Endothelial cell of umbilical vein (primary cell): ENCODE data around the gene ANAPC2. TPM values are rescaled to one million over a fixed set of nuclear protein-coding genes. Genes with fewer than 3 reads are reported as not detected.

Experiments
- BruUV-seq: library from RNA; stranded (reverse); fragments of 400-500 nt; replicated peaks from 2 replicates; lab custom pipeline; 2021; lab: Mats Ljungman, UMichigan
- CTCF ChIA-PET: fragments of 300-600, 350-600 bp; sonication (Branson Sonifier 250); formaldehyde crosslinking; loops from one replicate; lab custom pipeline; 2021; ENCODE audit warnings: antibody characterized with exemption, inconsistent platforms; lab: Charles Lee
- POLR2A ChIA-PET: fragments of 300-600, 350-600 bp; sonication (Branson Sonifier 250); formaldehyde crosslinking; loops from one replicate; lab custom pipeline; 2021; ENCODE audit warnings: antibody characterized with exemption, inconsistent platforms; lab: Charles Lee
- DNase-seq: peaks from one replicate; pipeline ENCODE4 v3.0.0-alpha.2; 2011; ENCODE audit warnings: low read depth, low spot score
- FAIRE-seq: peaks from 2 replicates; lab custom pipeline; 2011; peaks lifted over from hg19 to GRCh38; lab: Jason Lieb, UNC
- H2AFZ ChIP-seq: 2 replicates; pipeline ENCODE4 v1.6.0; 2012; ENCODE audit warnings: low read depth, low read length, control low read depth, inconsistent platforms
- H3K27ac ChIP-seq: 2 replicates; pipeline ENCODE4 v1.5.1; 2011; ENCODE audit warnings: low read depth, mild to moderate bottlenecking, control low read depth, low read length, moderate library complexity; ENCODE audit not compliant: insufficient read depth
- H3K27me3 ChIP-seq, 2 experiments: 2 replicates each; pipeline versions ENCODE4 v1.6.0 to v1.6.1; 2011; ENCODE audit warnings: low read length in 2 of 2, mixed read lengths in 1 of 2; ENCODE audit not compliant: control insufficient read depth in 2 of 2, insufficient read depth in 2 of 2
- H3K36me3 ChIP-seq, 2 experiments: 2 replicates in 1 of 2; 3 replicates in 1 of 2; pipeline ENCODE4 v1.5.1; 2011; ENCODE audit warnings: low read length in 2 of 2, mild to moderate bottlenecking in 1 of 2, moderate library complexity in 1 of 2; ENCODE audit not compliant: control insufficient read depth in 2 of 2, insufficient read depth in 2 of 2; ENCODE audit errors: extremely low read depth in 1 of 2
- H3K4me1 ChIP-seq: 3 replicates; pipeline ENCODE4 v1.5.1; 2011; ENCODE audit warnings: mild to moderate bottlenecking, low read length; ENCODE audit not compliant: control insufficient read depth, insufficient read depth; ENCODE audit errors: extremely low read depth
- H3K4me2 ChIP-seq: 2 replicates; pipeline ENCODE4 v1.6.1; 2011; ENCODE audit warnings: low read length, control low read depth, mixed read lengths; ENCODE audit not compliant: insufficient read depth
- H3K4me3 ChIP-seq, 3 experiments: fragments of 200-600 bp in 1 of 3; sonication (generic), shearing (Covaris generic) in 1 of 3; replicated peaks in 1 of 3; 2 replicates each; pipeline ENCODE4 v1.5.1; 2011 to 2016; ENCODE audit warnings: control low read depth in 3 of 3, low read length in 3 of 3, mild to moderate bottlenecking in 2 of 3, inconsistent platforms in 1 of 3, low read depth in 1 of 3, moderate library complexity in 1 of 3; ENCODE audit not compliant: insufficient read depth in 1 of 3
- H3K79me2 ChIP-seq: 2 replicates; pipeline ENCODE4 v1.6.0; 2012; ENCODE audit warnings: low read length, inconsistent platforms; ENCODE audit not compliant: control insufficient read depth, insufficient read depth
- H3K9ac ChIP-seq: replicated peaks from 2 replicates; pipeline ENCODE3; 2011; ENCODE audit warnings: low read length, control low read depth; ENCODE audit not compliant: insufficient read depth; ENCODE audit errors: extremely low read depth
- H3K9me1 ChIP-seq: replicated peaks from 3 replicates; pipeline ENCODE4 v1.6.0; 2011; ENCODE audit warnings: mild to moderate bottlenecking, low read length; ENCODE audit not compliant: control insufficient read depth, insufficient read depth; ENCODE audit errors: extremely low read depth
- H3K9me3 ChIP-seq: replicated peaks from 2 replicates; pipeline ENCODE4 v1.5.1; 2012; ENCODE audit warnings: low read length, inconsistent platforms; ENCODE audit not compliant: control insufficient read depth, insufficient read depth
- H4K20me1 ChIP-seq: replicated peaks from 2 replicates; pipeline ENCODE3; 2011; ENCODE audit warnings: mild to moderate bottlenecking, low read length; ENCODE audit not compliant: control insufficient read depth, insufficient read depth; ENCODE audit errors: extremely low read depth
- EZH2 ChIP-seq: IDR thresholded peaks from 2 replicates; pipeline ENCODE4 v1.6.1; 2012; ENCODE audit warnings: borderline replicate concordance, low read depth, mild to moderate bottlenecking, moderate library complexity, low read length, inconsistent platforms; ENCODE audit not compliant: severe bottlenecking
- FOS ChIP-seq: IDR thresholded peaks from 2 replicates; pipeline ENCODE4 v1.6.1; 2011; ENCODE audit warnings: mild to moderate bottlenecking, low read length, moderate library complexity, borderline replicate concordance; ENCODE audit not compliant: insufficient read depth
- JUN ChIP-seq: IDR thresholded peaks from 2 replicates; pipeline ENCODE4 v1.6.1; 2011; ENCODE audit warnings: borderline replicate concordance, low read depth; ENCODE audit not compliant: insufficient read length, insufficient read depth
- MYC ChIP-seq: IDR thresholded peaks from one replicate; pipeline ENCODE4 v1.6.1; 2011; ENCODE audit warnings: mild to moderate bottlenecking, low read depth, low read length
- POLR2A ChIP-seq: IDR thresholded peaks from 2 replicates; pipeline ENCODE4 v1.6.1; 2012; ENCODE audit warnings: low read depth, mild to moderate bottlenecking, control low read depth, low read length
- POLR2AphosphoS5 ChIP-seq: IDR thresholded peaks from 2 replicates; pipeline ENCODE4 v1.6.1; 2012; ENCODE audit warnings: low read depth, mild to moderate bottlenecking, control low read depth, low read length, moderate library complexity; ENCODE audit not compliant: insufficient read depth
- dilution Hi-C: fragments of 300-500 bp; cut with MboI; formaldehyde crosslinking; loops from one replicate; pipeline ENCODE4 v1.15.0; 2019; ENCODE audit warnings: low sequenced_read_pairs; ENCODE audit not compliant: extremely low pct_ligation_motif_present
- intact Hi-C: fragments of 100-400 bp; cut with micrococcal nuclease; formaldehyde crosslinking; loops from one replicate; pipeline ENCODE4 v1.10.0; 2022
- polyA plus RNA-seq, 4 experiments: library from polyadenylated mRNA; depleted of rRNA in 3 of 4; stranded (reverse) in 3 of 4; unstranded in 1 of 4; fragments of >200 nt; gene quantifications; 2 replicates each; pipeline versions ENCODE4 v1.2.1 to v1.2.3, GENCODE V29; 2011 to 2012; ENCODE audit warnings: missing spikeins in 1 of 4
- total RNA-seq: library from RNA; stranded (reverse); gene quantifications from 2 replicates; pipeline ENCODE4 v1.2.3, GENCODE V29; 2021
- TF ChIP-seq, protein P1 (sequence below): IDR thresholded peaks from 2 replicates; pipeline ENCODE4 v1.6.1; 2011; ENCODE audit not compliant: insufficient read depth, insufficient read length
- TF ChIP-seq, protein P2 (sequence below), 2 donors: IDR thresholded peaks; 1 replicate in 1 of 2; 2 replicates in 1 of 2; pipeline ENCODE4 v1.5.1; 2011; ENCODE audit warnings: low read length in 2 of 2, mild to moderate bottlenecking in 2 of 2, moderate library complexity in 2 of 2, control low read depth in 1 of 2, inconsistent platforms in 1 of 2, low read depth in 1 of 2; ENCODE audit not compliant: insufficient read depth in 1 of 2; ENCODE audit errors: extremely low read depth in 1 of 2

Gene ANAPC2
- total and polyA plus RNA-seq, 2 donors (not counting 3 experiments of a cell fraction or from before 2014, with no cell fraction given) = 44.8 to 69.2 TPM

DNA sequence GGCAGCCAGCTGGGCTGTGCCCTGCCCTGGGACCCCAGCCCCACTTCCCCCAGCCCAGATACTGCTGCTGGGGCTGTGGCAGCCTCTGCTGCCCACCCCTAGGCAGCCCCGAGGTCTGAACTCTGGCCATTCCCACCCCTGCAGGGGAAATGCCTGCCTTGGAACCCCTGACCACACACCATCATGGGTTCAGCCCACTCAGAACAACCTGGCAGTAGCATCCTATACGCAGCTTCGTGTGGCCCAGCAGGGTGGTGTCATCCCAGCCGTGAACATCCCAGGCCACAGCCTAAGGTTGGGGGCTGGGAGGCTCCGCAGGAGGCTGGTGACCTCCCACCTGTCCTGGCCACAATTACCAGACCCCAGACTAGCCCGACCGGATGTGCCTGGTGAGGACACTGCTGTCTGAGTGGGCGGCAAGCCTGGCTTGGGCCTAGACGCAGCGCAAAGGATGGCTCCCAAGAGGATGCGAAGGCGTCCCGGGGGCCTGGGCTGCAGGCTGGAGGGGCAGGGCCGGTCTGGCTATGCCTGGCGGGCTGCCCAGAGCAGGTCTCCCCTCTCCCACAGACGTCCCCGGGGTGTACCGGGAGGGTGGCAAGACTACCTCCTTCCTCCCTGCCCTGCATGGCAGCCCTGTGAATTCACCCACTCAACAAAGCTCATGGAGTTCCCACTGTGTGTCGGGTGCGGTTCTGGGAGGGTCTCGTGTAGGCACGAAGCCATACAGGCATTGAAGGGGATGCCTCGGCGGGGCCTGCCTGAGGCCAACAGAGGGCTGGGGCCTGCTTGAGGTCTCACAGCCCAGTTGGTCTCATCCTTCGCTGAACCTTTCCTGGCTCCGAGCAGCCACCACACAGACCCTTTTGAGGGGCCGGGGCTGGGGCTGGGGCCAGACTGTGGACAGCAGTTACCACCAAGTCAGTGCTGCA is 40.9 kb upstream of the ANAPC2 start:
- Histone ChIP-seq H4K20me1 (no peaks in the 10 kb centered on the region), H3K4me2 (no peak overlapping the region), H3K79me2 (no peaks in the 10 kb centered on the region), H2AFZ (no peak overlapping the region), H3K4me1 (no peaks in the 10 kb centered on the region), H3K4me3 (no peak overlapping the region), H3K9me3 (no peaks in the 10 kb centered on the region), H3K27me3 (no peaks in the 10 kb centered on the region), H3K9me1 (no peaks in the 10 kb centered on the region), H3K27ac (no peak overlapping the region), H3K9ac (no peak overlapping the region), H3K36me3 (no peaks in the 10 kb centered on the region)
- no peak for DNase-seq
- intact Hi-C loops = no loop called here
- ChIA-PET CTCF (no interaction called here), POLR2A (interaction anchor here (2.6 kb wide), 1 partner anchor 12 kb away, joined by 6 read pairs; the partner anchor contains the start of gene TUBB4B)
- no TSS peak for BruUV-seq
- dilution Hi-C loops = no loop called here
- no peak for FAIRE-seq
- no peak for TF ChIP-seq MYC
- no peak for TF ChIP-seq FOS
- TF ChIP-seq EZH2 = no peak
- TF ChIP-seq, protein P1, sequence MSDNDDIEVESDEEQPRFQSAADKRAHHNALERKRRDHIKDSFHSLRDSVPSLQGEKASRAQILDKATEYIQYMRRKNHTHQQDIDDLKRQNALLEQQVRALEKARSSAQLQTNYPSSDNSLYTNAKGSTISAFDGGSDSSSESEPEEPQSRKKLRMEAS = no peak

- intact Hi-C loops (no loop called here), dilution Hi-C loops (no loop called here)
- Histone ChIP-seq H3K36me3 (no peaks in the 10 kb centered on the region), H3K9me3 (no peaks in the 10 kb centered on the region), H3K9ac (no peak overlapping the region), H2AFZ (no peak overlapping the region), H3K79me2 (no peaks in the 10 kb centered on the region), H3K4me2 (no peak overlapping the region), H3K4me1 (peaks cover 5% of the 10 kb centered on the region), H3K27me3 (no peaks in the 10 kb centered on the region), H3K9me1 (no peaks in the 10 kb centered on the region), H3K27ac (no peak overlapping the region), H4K20me1 (no peaks in the 10 kb centered on the region), H3K4me3 (no peak overlapping the region)
- CTCF ChIA-PET = interaction anchor here (1.4 to 3.6 kb wide), 4 partner anchors 24 to 182 kb away, joined by 5 to 42 read pairs (median 13); partner anchors contain the start of genes DPP7 and NPDC1
- POLR2A ChIA-PET = interaction anchor here (2.6 kb wide), 1 partner anchor 12 kb away, joined by 6 read pairs; the partner anchor contains the start of gene TUBB4B
- BruUV-seq = no TSS peak
- DNase-seq (no peak), FAIRE-seq (no peak)
- TF ChIP-seq JUN (no peak), POLR2A (no peak), MYC (no peak), EZH2 (no peak), POLR2AphosphoS5 (no peak), FOS (no peak)
- TF ChIP-seq, protein P2, sequence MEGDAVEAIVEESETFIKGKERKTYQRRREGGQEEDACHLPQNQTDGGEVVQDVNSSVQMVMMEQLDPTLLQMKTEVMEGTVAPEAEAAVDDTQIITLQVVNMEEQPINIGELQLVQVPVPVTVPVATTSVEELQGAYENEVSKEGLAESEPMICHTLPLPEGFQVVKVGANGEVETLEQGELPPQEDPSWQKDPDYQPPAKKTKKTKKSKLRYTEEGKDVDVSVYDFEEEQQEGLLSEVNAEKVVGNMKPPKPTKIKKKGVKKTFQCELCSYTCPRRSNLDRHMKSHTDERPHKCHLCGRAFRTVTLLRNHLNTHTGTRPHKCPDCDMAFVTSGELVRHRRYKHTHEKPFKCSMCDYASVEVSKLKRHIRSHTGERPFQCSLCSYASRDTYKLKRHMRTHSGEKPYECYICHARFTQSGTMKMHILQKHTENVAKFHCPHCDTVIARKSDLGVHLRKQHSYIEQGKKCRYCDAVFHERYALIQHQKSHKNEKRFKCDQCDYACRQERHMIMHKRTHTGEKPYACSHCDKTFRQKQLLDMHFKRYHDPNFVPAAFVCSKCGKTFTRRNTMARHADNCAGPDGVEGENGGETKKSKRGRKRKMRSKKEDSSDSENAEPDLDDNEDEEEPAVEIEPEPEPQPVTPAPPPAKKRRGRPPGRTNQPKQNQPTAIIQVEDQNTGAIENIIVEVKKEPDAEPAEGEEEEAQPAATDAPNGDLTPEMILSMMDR (IDR thresholded peaks at IDR 0.05; ENCODE audit: extremely low read depth in 1 of 2, insufficient read depth in 1 of 2, low read depth in 1 of 2, low read length in 2 of 2) = no peak
Observed at GRCh38 chr9:137228506-137228967, 40.2 kb upstream of the ANAPC2 start.
